Activated CD8-positive, alpha-beta memory T cell treated with anti-CD3 and anti-CD28 coated beads for 48 hours (primary cell): ENCODE measurements around the gene WTAP.
A peak's percentile ranks its signal among the peaks of the same experiment; 100 is the strongest.
"Not testable (repeated sequence)": the region's sequence is repeated elsewhere in the genome, so short reads cannot be mapped to it uniquely, and the experiment has no call there.

Source experiments
- DNase-seq, 3 experiments: peaks; one replicate each; pipeline ENCODE4 v3.0.0-alpha.2; 2020; ENCODE audit warnings: low read depth in 2 of 3, low spot score in 2 of 3

The WTAP gene

DNA sequence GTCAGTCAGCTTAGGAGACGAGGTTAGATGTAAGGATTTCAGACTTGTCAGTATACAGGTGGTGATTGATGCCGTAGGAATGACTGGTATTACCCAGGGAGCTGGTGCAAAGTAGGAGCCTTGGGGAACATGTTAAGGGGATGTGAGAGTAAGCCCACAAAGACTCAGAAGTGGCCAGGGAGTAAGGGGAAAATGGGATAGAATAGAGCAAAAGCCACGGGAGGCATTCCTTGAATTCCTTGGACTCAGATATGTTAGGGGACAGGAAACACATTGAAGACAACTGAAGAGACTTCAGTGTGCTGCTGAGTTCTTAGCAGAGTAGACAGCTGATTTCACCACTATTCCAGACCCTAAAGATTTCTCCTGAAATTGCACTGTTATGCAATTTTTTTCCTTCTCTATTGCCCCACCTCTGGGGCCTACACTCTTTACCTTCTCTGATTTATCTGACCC is 33.3 kb downstream of the WTAP start:
- DNase-seq = no peak

DNA sequence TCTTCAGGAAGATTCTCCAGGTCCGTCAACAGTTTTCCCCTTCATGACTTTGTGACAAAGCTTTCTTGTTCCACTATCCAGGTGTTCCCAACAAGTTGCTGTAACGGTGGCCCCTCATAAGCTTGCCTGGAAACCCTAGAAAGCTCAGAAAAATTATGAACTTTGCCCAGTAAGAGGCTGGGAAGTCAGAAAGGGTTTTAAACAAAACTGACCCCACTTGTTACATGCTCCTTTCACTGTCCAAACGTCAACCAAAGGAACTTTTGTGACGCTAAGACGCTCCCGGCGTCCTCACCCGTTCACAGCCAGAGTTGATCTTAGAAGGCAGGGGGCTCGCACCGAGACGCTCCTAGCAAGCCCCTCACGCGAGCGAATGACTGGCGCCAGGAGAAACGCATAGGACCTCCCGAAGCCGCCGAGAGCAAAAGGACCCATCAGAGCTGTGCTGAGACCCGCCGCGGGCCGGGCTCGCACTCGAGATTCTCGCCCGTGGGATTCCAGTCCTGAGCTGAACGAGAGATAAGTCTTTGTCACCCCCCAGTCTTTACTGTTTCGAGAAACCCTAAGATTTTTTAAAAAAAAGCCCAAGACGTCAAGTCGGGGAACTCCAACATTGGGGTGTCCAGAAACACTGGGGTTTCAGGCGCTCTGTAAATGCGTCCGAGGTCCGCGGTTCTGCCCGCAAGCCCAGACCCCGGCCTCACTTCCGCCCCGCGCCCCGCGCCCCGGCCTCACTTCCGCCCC is 34.0 kb downstream of the WTAP start:
- peak in 1 of 3 experiments; percentile 20 for DNase-seq

DNA sequence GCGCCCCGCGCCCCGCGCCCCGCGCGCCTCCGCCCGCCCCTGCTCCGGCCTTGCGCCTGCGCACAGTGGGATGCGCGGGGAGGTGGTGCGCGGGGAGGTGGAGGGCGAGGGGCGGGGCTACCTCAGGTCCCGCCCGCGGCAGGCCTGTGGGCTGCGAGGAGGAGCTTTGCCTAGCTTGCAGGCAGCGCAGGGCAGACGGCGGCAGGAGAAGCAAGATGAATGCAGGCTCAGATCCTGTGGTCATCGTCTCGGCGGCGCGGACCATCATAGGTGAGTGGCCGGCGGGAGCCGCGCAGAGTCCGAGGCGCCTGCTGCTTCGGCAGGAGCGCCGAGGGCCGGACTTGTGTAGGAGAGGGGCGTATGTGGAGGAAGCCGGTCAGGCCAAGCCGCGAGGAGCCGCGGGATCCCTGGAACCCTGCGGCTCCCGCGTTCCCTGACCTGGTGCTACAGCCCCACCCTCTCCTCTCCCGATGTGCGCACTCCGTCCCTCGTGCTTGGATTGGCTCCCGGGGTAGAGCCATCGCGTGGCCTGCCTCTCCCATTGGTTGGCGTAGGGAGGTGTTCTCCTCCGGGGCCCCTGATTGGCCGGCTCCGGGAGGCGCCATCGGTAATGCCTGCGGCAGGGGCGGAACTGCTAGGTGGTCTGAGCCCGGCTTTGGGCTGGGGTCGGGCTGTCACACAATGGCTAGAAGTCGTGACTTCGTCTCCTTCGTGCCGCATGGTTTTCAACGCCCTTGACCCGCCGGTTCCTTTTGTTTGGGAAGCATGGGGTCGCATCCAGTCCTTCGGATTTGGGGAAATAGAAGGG is 34.8 kb downstream of the WTAP start, which contains the start of gene ACAT2:
Gene ACAT2, plus strand, starts transcription at position 173 of the 808 bp plus-strand sequence. Its CDS starts 43 bp downstream, at position 216.
- DNase-seq = peak; percentile 59 to 86 (median 78)

DNA sequence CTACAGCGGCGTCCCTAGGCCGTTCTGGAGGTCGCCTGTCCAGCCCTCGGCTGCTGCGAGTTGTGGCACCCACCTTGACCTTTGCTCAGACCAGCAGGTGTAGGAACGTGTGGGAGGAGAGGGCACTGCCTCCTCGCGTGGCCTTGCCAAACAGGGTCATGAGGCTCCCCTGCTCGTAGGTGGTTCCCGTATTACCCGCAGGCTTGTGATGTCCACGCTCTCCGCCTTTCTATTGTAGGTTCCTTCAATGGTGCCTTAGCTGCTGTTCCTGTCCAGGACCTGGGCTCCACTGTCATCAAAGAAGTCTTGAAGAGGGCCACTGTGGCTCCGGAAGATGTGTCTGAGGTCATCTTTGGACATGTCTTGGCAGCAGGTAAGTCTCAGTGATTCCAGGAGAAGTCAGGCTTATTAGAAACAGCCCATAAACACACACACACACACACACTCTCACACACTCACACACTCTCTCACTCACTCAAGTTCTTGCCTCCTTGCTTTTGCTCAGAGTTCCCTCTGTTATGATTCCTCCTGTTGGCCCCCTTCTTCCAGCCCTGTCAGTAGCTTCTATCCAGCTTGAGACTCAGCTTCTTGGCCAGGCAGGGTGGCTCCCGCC is 35.5 kb downstream of the WTAP start:
- DNase-seq = no peak

DNA sequence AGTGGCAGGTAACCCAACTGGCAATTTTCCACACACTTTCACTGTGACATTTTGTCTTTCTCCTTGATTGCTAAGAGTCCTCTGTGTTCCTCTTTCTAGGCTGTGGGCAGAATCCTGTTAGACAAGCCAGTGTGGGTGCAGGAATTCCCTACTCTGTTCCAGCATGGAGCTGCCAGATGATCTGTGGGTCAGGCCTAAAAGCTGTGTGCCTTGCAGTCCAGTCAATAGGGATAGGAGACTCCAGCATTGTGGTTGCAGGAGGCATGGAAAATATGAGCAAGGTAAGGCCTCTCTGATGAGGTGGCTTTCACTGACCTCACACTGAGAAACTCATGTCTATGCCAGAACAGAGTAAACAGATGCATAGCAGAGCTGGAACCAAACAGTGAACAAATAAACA is 39.6 kb downstream of the WTAP start:
- DNase-seq = no peak

DNA sequence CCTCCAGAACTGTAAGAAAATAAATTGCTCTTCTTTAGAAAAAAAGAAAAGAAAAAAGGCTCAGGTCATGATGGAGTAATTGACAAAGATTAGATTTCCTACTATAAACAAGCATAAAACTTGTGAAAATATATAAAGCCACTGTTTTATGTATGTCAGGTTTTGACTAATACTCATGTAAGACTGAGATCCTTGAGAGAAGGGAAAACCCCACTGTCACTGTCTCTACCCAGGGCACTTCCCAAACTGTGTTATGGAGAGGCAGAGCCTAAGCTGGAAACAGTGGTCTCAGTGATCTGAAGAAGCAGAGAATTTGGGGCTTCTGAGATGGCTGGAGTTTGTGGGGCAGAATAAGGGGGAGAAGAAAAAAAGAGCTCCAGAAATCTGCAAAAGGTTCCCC is 42.2 kb downstream of the WTAP start:
- no peak for DNase-seq

DNA sequence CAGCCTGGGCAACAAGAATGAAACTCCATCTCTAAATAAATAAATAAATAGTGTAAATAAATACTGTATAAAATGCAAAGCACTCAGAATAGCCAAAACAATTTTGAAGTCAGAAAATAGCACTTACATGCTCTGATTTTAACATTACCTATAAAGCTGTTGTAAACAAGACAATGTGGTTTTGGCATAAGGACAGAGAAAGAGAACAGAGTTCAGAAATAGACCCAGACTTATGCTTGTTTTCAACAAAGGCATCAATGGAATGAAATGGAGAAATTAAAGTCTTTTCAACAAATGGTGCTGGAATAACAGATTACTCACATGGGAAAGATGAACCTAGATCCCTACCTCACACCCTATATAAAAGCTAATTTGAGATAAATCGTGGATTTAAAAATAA is 44.9 kb downstream of the WTAP start:
- no peak for DNase-seq

GRCh38 chr6:159777240-159777904 is 50.1 kb downstream of the WTAP start:
- no peak for DNase-seq

GRCh38 chr6:159778131-159778530 is 50.8 kb downstream of the WTAP start:
- DNase-seq = no peak

- DNase-seq = no peak
Measured at GRCh38 chr6:159778542-159779103, 51.3 kb downstream of the WTAP start.

- DNase-seq = no peak
Measured at GRCh38 chr6:159788276-159788675, 61.0 kb downstream of the WTAP start.

DNA sequence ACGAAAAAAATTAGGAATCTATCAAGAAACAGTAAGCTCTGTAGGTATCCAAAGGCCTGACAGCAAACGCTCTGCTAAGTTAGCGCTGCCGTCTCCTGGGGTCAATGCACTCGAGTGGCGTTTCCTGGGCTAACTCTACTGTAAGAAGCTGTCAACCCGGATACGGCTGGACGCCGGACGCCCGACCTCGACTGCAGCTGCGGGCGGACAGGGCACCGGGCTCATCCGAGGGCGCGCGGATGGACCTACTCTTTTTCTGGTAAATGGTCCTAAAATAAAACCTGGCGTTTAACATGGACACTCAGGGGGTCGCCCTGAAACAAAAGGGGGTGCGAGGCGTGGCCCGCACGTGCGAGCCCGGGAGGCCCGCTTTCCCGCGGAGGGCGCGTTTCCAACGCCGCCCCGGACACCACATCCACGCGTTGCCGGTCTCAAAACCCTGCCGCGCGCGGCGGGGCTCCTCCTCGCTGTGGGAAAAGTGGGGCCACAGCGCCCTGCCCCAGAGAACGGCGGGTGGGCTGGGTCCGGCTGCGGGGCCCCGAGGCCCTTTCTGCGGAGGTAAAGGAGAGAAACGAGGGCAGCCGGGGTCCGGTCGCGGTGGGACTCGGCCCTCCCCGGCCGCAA is 61.6 kb downstream of the WTAP start:
- DNase-seq = peak in 1 of 3 experiments; percentile 2

DNA sequence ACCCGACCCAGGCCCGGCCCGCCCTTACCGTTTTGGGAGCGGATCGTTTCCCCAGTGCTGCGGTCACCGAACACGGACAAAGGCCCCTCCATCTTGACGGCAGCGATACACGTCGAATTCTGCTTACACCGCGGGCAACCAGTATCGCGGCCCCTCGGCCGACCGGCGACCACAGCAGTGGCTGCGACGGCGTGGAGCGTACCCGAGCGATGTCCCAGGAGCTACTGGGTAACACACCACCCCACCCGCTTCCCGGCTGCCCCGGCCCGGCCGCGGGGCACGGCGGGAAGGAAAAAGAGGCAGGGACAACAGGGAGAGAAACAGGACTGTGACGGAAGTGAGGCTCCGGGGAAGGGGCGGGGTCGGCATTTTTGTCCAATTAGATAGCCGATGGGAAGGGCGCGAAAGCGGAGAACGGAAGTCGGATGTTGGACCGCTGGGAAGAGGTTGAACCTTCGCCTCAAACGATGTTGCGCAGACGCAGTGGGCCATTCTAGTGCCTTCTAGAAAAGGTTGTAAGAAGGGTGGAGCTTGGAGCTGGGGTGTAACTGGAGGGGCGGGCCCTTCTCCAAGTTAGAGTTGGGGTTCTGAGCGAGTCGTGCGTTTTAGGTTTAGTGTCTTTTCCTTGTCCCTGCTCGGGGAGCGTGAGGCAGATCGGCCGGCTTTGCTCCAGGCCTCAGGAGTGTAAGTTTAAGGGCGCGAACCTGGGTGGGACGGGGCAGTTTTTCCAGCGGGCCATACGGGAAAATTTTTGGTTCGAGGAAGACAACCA is 62.3 kb downstream of the WTAP start, which contains the start of gene TCP1:
Gene TCP1, minus strand, starts transcription at position 226 of the 772 bp plus-strand sequence. Its CDS starts 134 bp downstream, at position 92.
- DNase-seq = peak; percentile 88 to 97 (median 96)

DNA sequence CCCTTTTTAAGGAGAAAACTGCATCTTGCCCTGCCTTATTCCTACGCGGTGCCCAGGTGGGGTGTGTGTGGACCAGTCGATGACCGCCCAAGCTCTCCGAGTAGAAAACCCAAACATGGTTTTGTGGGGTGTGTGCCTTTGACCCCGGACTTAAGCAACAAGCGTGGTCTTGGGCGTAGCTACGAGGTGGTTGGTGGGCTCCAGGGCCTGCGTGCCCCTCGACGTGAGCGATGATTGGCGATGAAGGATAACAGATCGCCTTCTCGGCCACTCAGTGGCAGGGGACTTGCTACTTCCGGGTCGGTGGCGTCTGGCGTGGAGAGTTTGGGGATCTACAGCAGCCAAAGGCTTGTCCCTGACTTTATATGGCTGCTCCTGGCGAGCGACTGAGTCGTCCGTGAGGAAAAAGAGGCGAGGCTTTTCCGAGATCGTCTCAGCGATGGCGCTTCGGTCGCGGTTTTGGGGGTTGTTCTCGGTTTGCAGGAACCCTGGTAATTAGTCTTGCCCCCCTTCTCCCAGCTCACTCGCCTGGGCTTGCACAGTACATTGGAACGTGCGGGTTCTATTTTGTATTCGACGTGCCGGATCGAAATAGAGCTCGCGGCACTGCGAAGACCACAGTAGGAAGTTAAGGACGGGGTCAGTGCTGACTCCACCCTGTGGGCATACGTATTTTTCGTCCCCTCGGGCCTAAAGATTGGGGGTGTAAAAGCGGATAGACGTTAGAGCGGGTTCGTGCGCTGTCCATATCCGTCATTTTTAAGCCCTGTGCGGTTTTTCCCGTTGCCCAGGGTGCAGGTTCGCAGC is 63.0 kb downstream of the WTAP start, which contains the start of gene MRPL18:
Gene MRPL18, plus strand, starts transcription at position 319 of the 807 bp plus-strand sequence. Its CDS starts 121 bp downstream, at position 440.
- DNase-seq = peak; percentile 37 to 71 (median 69)

GRCh38 chr6:159790956-159791598 is 63.8 kb downstream of the WTAP start:
- peak in 1 of 3 experiments; percentile 7 for DNase-seq

DNA sequence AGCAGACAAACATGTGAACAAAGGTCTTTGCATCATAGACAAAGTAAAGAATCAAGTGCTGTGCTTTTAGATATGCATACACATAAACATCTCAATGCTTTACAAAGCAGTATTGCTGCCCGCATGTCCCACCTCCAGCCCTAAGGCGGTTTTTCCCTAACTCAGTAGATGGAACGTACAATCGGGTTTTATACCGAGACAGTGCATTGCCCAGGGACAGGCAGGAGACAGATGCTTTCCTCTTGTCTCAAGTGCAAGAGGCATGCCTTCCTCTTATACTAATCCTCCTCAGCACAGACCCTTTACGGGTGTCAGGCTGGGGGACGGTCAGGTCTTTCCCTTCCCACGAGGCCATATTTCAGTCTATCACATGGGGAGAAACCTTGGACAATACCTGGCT is 67.7 kb downstream of the WTAP start:
- not testable (repeated sequence) for DNase-seq

DNA sequence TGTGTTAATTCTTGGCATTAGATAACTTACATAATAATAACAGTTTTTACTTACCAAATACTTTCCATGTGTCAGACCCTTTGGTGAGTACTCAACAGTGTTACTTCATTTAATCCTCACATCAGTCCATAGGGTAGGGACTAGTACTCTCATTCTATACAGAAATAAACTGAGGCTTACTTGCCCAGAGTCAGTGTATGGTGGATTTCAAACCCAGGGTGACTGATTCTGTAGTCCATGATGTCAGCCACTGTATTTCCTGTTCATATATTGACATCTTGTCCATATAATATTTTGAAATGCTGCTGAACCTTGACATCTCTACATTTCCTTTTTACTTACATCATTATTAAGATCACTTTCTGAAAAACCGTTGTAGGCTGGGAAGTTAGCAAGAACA is 70.2 kb downstream of the WTAP start:
- no peak for DNase-seq
